SU-DHL-6 (cell line): ENCODE results near the gene CD101.

Experiments used
- H2AFZ ChIP-seq: fragments of 200-600 bp; sonication (generic); 2 replicates; pipeline ENCODE4 v1.6.1; 2014; ENCODE audit warnings: low read depth, mild to moderate bottlenecking, moderate library complexity, mixed read lengths, antibody characterized with exemption, low read length; ENCODE audit not compliant: severe bottlenecking
- H3F3A ChIP-seq: fragments of 200-600 bp; shearing (Covaris generic); 2 replicates; pipeline ENCODE4 v1.6.0; 2016; ENCODE audit warnings: antibody characterized with exemption, mild to moderate bottlenecking; ENCODE audit not compliant: insufficient read depth
- H3K27ac ChIP-seq: fragments of 200-600 bp; sonication (generic); 2 replicates; pipeline ENCODE4 v1.5.1; 2016; ENCODE audit warnings: low read depth, mild to moderate bottlenecking, low read length, moderate library complexity, mixed read lengths
- H3K27me3 ChIP-seq: fragments of 200-600 bp; sonication (generic), shearing (Covaris generic); 2 replicates; pipeline ENCODE4 v1.6.0; 2014; ENCODE audit warnings: mild to moderate bottlenecking, low read length
- H3K36me3 ChIP-seq: fragments of 200-600 bp; sonication (generic); 2 replicates; pipeline ENCODE4 v1.6.1; 2014; ENCODE audit warnings: mild to moderate bottlenecking, low read length, mixed read lengths
- H3K4me2 ChIP-seq: fragments of 300-600, 200-600 bp; shearing (Covaris generic), sonication (generic); 2 replicates; pipeline ENCODE4 v1.6.0; 2014; ENCODE audit warnings: low read length, low read depth, mild to moderate bottlenecking; ENCODE audit not compliant: poor library complexity, severe bottlenecking
- H3K4me3 ChIP-seq: fragments of 200-600 bp; sonication (generic); 2 replicates; pipeline ENCODE4 v1.5.1; 2014; ENCODE audit warnings: antibody characterized with exemption, low read length, mild to moderate bottlenecking, mixed read lengths; ENCODE audit not compliant: insufficient read depth, poor library complexity, severe bottlenecking
- H3K79me2 ChIP-seq: fragments of 200-600 bp; sonication (generic); 2 replicates; pipeline ENCODE4 v1.6.1; 2014; ENCODE audit warnings: mild to moderate bottlenecking, low read length, moderate library complexity; ENCODE audit not compliant: insufficient read depth
- H3K9ac ChIP-seq: fragments of 200-600 bp; sonication (generic); 2 replicates; pipeline ENCODE4 v1.7.0; 2014; ENCODE audit warnings: mild to moderate bottlenecking, low read length
- H3K9me2 ChIP-seq: fragments of 200-600 bp; sonication (generic); replicated peaks from 2 replicates; pipeline ENCODE4 v1.6.1; 2014; ENCODE audit warnings: low read length; ENCODE audit not compliant: insufficient read depth
- H3K9me3 ChIP-seq: fragments of 200-600 bp; sonication (generic); 2 replicates; pipeline ENCODE4 v1.6.1; 2014; ENCODE audit warnings: low read length, mixed read lengths; ENCODE audit not compliant: insufficient read depth
- H4K20me1 ChIP-seq: fragments of 200-600 bp; sonication (generic); 2 replicates; pipeline ENCODE4 v1.6.1; 2014; ENCODE audit warnings: low read depth, mild to moderate bottlenecking, antibody characterized with exemption, low read length, moderate library complexity, mixed read lengths
- CTCF ChIP-seq: fragments of 200-600 bp; sonication (generic); IDR thresholded peaks from one replicate; pipeline ENCODE4 v1.5.1; 2017; ENCODE audit warnings: antibody characterized with exemption, mild to moderate bottlenecking, low read length, moderate library complexity; ENCODE audit not compliant: insufficient read depth, poor library complexity, severe bottlenecking
- EZH2phosphoT487 ChIP-seq: fragments of 200-600 bp; sonication (generic), shearing (Covaris generic); conservative IDR thresholded peaks from 2 replicates; pipeline ENCODE4 v1.6.1; 2018; ENCODE audit warnings: mild to moderate bottlenecking, antibody characterized with exemption, low read length, moderate library complexity, mixed read lengths

CD101 gene

GRCh38 chr1:117054068-117054467, 52.5 kb downstream of the CD101 start:
- TF ChIP-seq CTCF (no peak), EZH2phosphoT487 (no peak)
- H3K9me3 ChIP-seq: no peaks in the 10 kb centered on the region
- H3K4me3 ChIP-seq: no peak overlapping the region
- no peaks in the 10 kb centered on the region for H3K9me2 ChIP-seq
- no peaks in the 10 kb centered on the region for H3K36me3 ChIP-seq
- H3K27ac ChIP-seq: no peak overlapping the region
- H3F3A ChIP-seq: peaks cover 8% of the 10 kb centered on the region
- no peak overlapping the region for H3K4me2 ChIP-seq
- no peaks in the 10 kb centered on the region for H4K20me1 ChIP-seq
- H3K9ac ChIP-seq: no peak overlapping the region
- H2AFZ ChIP-seq: no peak overlapping the region
- no peaks in the 10 kb centered on the region for H3K27me3 ChIP-seq
- H3K79me2 ChIP-seq: peaks cover 18% of the 10 kb centered on the region

GRCh38 chr1:117058810-117059209, 57.2 kb downstream of the CD101 start:
- Histone ChIP-seq H3K27ac (peak overlapping the region; percentile 97), H3K9ac (peak overlapping the region; percentile 85)

GRCh38 chr1:117059334-117059677, 57.7 kb downstream of the CD101 start:
- no peaks in the 10 kb centered on the region for H3K9me3 ChIP-seq
- H3K27ac ChIP-seq: peak overlapping the region; percentile 97
- peaks cover 59% of the 10 kb centered on the region for H3K79me2 ChIP-seq
- peaks cover 27% of the 10 kb centered on the region; the same call in 1 of the 2 replicates for H3K36me3 ChIP-seq
- peak overlapping the region; percentile 99 for H3K4me2 ChIP-seq
- TF ChIP-seq CTCF (no peak), EZH2phosphoT487 (no peak)
- H4K20me1 ChIP-seq: no peaks in the 10 kb centered on the region
- no peaks in the 10 kb centered on the region for H3K27me3 ChIP-seq
- H3F3A ChIP-seq: peaks cover 15% of the 10 kb centered on the region
- peak overlapping the region; percentile 70 for H2AFZ ChIP-seq
- H3K4me3 ChIP-seq: peak overlapping the region; percentile 84
- peak overlapping the region; percentile 85 for H3K9ac ChIP-seq
- no peaks in the 10 kb centered on the region for H3K9me2 ChIP-seq

More at GRCh38 chr1:117058810-117059209, 57.2 kb downstream of the CD101 start:
- Histone ChIP-seq H3K27me3 (no peaks in the 10 kb centered on the region), H3K79me2 (peaks cover 54% of the 10 kb centered on the region), H3K4me2 (peak overlapping the region; percentile 99), H3K9me2 (no peaks in the 10 kb centered on the region), H3K4me3 (peak overlapping the region; percentile 84), H3K36me3 (peaks cover 25% of the 10 kb centered on the region; the same call in 1 of the 2 replicates), H2AFZ (peak overlapping the region; percentile 70), H4K20me1 (no peaks in the 10 kb centered on the region), H3F3A (peaks cover 15% of the 10 kb centered on the region), H3K9me3 (no peaks in the 10 kb centered on the region)
- TF ChIP-seq CTCF: no peak
- TF ChIP-seq EZH2phosphoT487: no peak
